ENCODE data around the gene PRPS1.
"Not testable (repeated sequence)": the region's sequence is repeated elsewhere in the genome, so short reads cannot be mapped to it uniquely, and the experiment has no call there.

PRPS1 gene

DNA sequence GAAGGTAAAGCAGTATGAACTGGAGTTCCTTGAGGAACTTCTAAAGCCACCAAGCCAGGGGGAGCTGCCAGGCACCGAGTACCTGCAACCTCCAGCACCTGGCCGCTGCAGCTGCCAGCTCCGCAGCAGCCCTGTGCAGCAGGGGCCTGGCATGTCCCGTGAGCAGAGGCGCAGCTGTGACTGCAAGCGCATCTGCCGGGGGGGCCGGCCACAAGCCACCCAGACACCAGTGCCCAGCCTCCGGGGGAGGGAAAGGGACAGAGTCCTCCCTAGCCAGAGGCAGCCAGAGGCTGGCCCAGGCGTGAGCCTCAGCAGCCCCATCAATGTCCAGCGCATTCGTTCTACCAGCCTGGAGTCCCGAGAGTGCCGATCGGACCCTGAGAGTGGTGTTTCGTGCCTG lies 26.6 kb upstream of the PRPS1 start:
- peaks cover 82% of the 10 kb centered on the region for H3K27me3 ChIP-seq
- H3K9me3 ChIP-seq: no peaks in the 10 kb centered on the region
- no peak overlapping the region for H3K27ac ChIP-seq
- no peaks in the 10 kb centered on the region; the same call in 1 of the 2 replicates for H4K20me1 ChIP-seq
- TF ChIP-seq Cebpa-rat (IDR thresholded peaks at IDR 0.05): no peak
- no peak overlapping the region for H3K9ac ChIP-seq
- H3K4me2 ChIP-seq: no peak overlapping the region
- no peaks in the 10 kb centered on the region for H3K36me3 ChIP-seq
- no peaks in the 10 kb centered on the region for H3K4me1 ChIP-seq
- no peak overlapping the region for H3K4me3 ChIP-seq

DNA sequence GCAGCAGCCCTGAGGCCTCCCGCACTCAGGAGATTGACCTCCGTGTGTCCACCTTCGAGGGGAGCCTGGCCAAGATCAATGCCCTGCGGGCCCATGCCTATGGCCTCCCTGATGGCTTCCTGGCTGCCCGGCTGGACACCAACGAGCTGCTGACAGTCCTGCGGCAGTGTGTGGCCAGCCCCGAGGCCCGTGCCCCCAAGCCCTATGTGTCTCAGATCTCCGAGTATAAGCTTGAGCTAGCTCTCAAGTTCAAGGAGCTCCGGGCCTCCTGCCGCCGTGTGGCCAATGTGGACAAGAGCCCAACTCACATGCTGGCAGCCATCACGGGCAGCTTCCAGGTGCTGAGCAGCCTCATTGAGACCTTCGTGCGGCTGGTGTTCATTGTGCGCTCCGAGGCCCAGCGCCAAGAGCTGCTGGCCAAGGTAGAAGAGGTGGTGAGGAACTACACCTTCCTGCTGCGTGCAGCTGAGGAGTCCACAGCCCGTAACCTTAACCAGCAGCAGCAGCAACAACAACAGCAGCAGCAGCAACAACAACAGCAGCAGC lies 25.5 kb upstream of the PRPS1 start:
- Histone ChIP-seq H3K27ac (no peak overlapping the region), H3K9me3 (no peaks in the 10 kb centered on the region), H4K20me1 (no peaks in the 10 kb centered on the region; the same call in 1 of the 2 replicates), H3K9ac (no peak overlapping the region), H3K36me3 (no peaks in the 10 kb centered on the region), H3K4me2 (no peak overlapping the region), H3K4me3 (no peak overlapping the region), H3K4me1 (no peaks in the 10 kb centered on the region), H3K27me3 (peaks cover 82% of the 10 kb centered on the region)
- no peak for TF ChIP-seq Cebpa-rat (IDR thresholded peaks at IDR 0.05)

DNA sequence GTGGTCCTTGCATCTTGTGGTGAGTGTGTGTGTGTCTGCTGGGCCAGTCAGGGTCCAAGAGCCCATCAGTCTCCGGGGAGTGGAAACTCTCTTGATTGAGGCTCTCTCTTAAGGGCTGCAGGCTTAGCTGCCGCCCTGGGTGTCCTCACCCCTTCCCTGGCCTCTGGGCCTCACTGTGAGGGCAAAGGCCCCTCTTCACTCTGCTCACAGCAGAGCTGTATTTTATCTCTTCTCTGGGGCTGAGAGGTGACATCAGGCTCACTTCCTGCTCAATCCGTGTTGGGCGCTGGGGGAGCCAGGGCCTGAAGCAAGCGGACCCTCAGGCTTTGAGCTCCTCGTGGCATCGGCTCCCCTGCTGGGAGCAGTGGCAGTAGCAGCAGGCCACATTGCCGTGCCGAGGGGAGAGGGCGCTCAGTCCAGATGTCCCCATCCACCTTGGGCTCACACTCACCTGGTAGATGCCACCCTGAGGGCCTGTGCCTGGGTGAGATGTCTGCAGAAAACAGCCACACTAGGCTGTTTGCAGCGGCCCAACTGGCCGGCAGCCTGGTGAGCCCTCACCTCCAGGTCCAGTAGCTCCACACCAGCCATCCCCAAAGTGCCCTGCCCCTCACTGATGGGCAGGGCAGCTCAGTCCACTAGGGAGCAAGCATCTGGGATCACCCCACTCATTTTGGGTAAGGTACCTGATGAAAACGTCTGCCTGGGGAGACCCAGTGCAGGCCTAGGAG lies 24.7 kb upstream of the PRPS1 start:
- no peak for TF ChIP-seq Cebpa-rat (IDR thresholded peaks at IDR 0.05)
- Histone ChIP-seq H3K4me1 (no peaks in the 10 kb centered on the region), H3K4me3 (no peak overlapping the region), H3K9me3 (no peaks in the 10 kb centered on the region), H3K9ac (no peak overlapping the region), H4K20me1 (no peaks in the 10 kb centered on the region; the same call in 1 of the 2 replicates), H3K27ac (no peak overlapping the region), H3K36me3 (no peaks in the 10 kb centered on the region), H3K4me2 (no peak overlapping the region), H3K27me3 (peaks cover 81% of the 10 kb centered on the region)

DNA sequence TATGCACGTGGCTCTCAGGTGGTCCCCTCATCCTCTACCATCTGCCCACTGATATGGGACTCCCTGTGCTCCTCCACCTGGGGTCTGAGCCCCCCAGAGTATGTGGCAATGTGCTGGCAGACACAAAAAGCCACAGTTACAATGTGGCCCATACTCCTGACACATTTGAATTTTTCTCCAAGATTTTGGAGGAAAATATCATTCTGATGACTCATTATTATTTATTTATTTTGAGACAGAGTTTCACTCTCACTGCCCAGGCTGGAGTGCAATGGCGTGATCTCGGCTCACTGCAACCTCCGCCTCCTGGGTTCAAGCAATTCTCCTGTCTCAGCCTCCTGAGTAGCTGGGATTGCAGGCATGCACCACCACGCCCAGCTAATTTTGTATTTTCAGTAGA lies 19.2 kb upstream of the PRPS1 start:
- H3K27ac ChIP-seq, H3K4me2 ChIP-seq, H3K4me1 ChIP-seq, H3K36me3 ChIP-seq, H3K4me3 ChIP-seq, H3K9me3 ChIP-seq, H4K20me1 ChIP-seq, H3K9ac ChIP-seq: not testable (repeated sequence)
- peaks cover 71% of the 10 kb centered on the region for H3K27me3 ChIP-seq

DNA sequence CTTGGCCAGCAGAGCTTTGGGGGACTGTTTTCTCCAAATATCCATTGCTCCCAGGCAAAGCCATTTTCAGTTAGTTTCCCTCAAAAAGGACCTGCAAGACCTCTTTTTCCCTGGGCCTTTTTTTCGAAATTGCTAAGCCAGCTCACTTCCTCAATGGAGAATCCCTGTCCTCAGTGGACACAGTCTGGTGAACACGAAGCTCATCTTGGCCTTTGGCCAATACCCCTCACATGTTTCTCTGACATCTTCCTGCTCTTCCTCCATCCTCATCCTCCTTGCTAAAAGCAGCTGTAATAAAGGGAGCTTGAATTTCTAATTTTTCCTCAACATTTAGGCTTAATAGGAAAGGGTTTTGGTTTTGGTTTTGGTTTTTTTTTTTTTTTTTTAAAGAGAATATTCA lies 17.6 kb upstream of the PRPS1 start:
- no peak overlapping the region for H3K9ac ChIP-seq
- no peak overlapping the region for H3K4me3 ChIP-seq
- no peak for TF ChIP-seq Cebpa-rat (IDR thresholded peaks at IDR 0.05)
- H3K4me2 ChIP-seq: no peak overlapping the region
- H3K4me1 ChIP-seq: peaks cover 5% of the 10 kb centered on the region; the same call in 1 of the 2 replicates
- H3K36me3 ChIP-seq: no peaks in the 10 kb centered on the region
- H3K27ac ChIP-seq: no peak overlapping the region
- no peaks in the 10 kb centered on the region for H4K20me1 ChIP-seq
- H3K27me3 ChIP-seq: peaks cover 67% of the 10 kb centered on the region
- 0 out of 2 replicates have a peak, but pooled peaks cover 3% of the 10 kb centered on the region for H3K9me3 ChIP-seq

DNA sequence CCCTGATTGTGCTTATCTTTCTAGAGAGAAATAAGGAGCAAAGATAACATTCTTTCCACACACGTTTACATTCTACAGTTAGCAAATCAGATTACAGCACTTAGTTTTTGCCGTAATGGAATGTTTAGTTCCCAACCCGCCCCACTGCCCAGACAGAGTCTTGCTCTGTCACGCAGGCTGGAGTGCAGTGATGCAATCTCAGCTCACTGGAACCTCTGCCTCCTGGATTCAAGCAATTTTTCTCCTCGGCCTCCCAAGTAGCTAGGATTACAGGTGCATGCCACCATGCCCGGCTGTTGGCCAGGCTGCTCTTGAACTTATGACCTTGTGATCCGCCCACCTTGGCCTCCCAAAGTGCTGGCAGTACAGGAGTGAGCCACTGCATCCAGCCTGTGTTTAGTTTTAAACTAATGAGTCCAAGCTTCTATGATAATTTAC lies 8.4 kb upstream of the PRPS1 start:
- no peaks in the 10 kb centered on the region for H3K4me1 ChIP-seq
- H3K36me3 ChIP-seq: no peaks in the 10 kb centered on the region
- H3K9me3 ChIP-seq: peaks cover 22% of the 10 kb centered on the region
- TF ChIP-seq Cebpa-rat (IDR thresholded peaks at IDR 0.05): no peak
- H3K4me3 ChIP-seq: no peak overlapping the region
- H3K27me3 ChIP-seq: peaks cover 43% of the 10 kb centered on the region
- H3K27ac ChIP-seq: no peak overlapping the region
- no peak overlapping the region for H3K4me2 ChIP-seq
- H3K9ac ChIP-seq: no peak overlapping the region
- H4K20me1 ChIP-seq: no peaks in the 10 kb centered on the region

DNA sequence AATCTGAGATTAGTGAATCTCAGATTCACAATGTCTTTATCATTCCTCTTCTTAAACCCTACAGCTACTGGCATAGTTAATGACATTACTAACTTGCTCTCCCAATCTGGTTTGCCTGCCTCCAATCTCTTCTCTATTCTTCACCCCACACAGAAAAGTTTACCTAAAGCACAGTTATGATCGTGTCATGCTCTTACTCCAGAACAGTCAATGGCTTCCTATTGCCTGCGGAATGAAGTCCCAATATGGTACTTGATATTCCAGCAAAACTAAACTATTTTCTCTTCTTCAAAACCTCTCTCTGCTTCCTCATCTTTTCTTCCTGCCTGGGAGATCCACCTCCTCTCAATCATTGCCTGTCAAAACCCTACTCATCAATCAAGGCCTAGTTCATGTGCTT lies 3.4 kb upstream of the PRPS1 start:
- no peak overlapping the region for H3K27ac ChIP-seq
- TF ChIP-seq Cebpa-rat (IDR thresholded peaks at IDR 0.05): no peak
- H3K4me3 ChIP-seq: no peak overlapping the region
- peaks cover 22% of the 10 kb centered on the region for H3K9me3 ChIP-seq
- H3K9ac ChIP-seq: no peak overlapping the region
- H3K4me1 ChIP-seq: peaks cover 8% of the 10 kb centered on the region; the same call in 1 of the 2 replicates
- H3K36me3 ChIP-seq: no peaks in the 10 kb centered on the region
- H3K4me2 ChIP-seq: no peak overlapping the region
- peaks cover 11% of the 10 kb centered on the region for H4K20me1 ChIP-seq
- H3K27me3 ChIP-seq: peaks cover 68% of the 10 kb centered on the region

DNA sequence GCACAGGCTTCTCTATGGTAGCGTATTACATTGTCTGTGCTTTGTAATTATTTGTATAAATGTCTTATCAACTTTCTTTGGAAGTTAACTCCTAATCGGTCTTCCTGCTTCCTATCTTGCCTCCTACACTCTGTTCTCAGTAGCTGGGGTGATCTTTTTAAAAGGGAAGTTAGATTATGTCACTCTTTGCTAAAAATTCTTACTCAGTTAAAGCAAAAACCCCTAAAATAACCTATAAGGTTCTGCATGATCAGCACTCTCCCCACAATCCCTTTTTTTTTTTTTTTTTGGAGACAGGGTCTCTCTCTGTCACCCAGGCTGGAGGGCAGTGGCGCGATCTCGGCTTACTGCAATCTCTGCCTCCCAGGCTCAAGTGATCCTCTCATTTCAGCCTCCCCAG lies 2.6 kb upstream of the PRPS1 start:
- peaks cover 16% of the 10 kb centered on the region; the same call in 1 of the 2 replicates for H3K4me1 ChIP-seq
- no peak for TF ChIP-seq Cebpa-rat (IDR thresholded peaks at IDR 0.05)
- H3K27me3 ChIP-seq: peaks cover 74% of the 10 kb centered on the region
- H3K36me3 ChIP-seq: no peaks in the 10 kb centered on the region
- no peak overlapping the region for H3K4me3 ChIP-seq
- H3K4me2 ChIP-seq: no peak overlapping the region
- no peak overlapping the region for H3K27ac ChIP-seq
- peaks cover 22% of the 10 kb centered on the region for H3K9me3 ChIP-seq
- peaks cover 19% of the 10 kb centered on the region for H4K20me1 ChIP-seq
- no peak overlapping the region for H3K9ac ChIP-seq

DNA sequence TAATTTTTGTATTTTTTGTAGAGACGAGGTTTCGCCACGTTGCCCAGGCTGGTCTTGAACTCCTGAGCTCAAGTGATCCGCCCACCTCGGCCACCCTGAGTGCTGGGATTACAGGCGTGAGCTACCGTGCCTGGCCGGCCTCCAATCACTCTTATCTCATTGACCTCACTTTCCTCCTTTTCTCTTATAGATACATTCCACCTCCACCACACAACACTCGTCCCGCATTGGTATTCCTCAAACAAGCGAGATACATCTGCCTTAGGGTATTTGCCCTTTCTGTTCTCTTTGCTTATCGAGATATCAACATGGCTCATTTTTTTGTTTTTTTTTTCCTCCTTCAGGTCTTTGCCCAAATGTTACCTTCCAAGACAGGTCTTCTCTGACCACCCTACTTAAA lies 1.8 kb upstream of the PRPS1 start:
- Histone ChIP-seq H3K4me2 (no peak overlapping the region), H3K4me1 (peaks cover 16% of the 10 kb centered on the region; the same call in 1 of the 2 replicates), H3K27me3 (peaks cover 70% of the 10 kb centered on the region), H4K20me1 (peaks cover 25% of the 10 kb centered on the region), H3K4me3 (no peak overlapping the region), H3K36me3 (no peaks in the 10 kb centered on the region), H3K9ac (no peak overlapping the region), H3K27ac (no peak overlapping the region), H3K9me3 (peaks cover 22% of the 10 kb centered on the region)
- no peak for TF ChIP-seq Cebpa-rat (IDR thresholded peaks at IDR 0.05)

DNA sequence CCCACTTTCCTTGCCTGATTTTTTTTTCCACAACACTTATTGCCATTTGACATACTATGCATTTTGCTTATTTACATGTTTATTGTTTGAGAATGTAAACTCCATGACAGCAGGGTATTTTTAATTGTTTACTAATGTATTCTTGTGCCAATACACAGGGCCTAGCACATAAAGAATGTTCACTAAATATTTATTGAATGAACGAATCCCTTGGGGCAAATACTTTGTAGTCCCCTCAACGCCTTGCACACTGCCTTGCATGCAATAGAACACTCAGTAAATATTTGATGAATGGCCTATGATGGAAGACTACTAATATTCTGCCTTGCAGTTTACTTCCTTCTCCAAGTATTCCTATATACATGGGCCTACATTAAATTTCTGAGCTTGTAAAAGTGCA lies 1.4 kb upstream of the PRPS1 start:
- H3K9ac ChIP-seq: no peak overlapping the region

More for the DNA sequence above, 1.4 kb upstream of the PRPS1 start:
- Histone ChIP-seq H3K27ac (no peak overlapping the region), H3K36me3 (no peaks in the 10 kb centered on the region), H3K4me3 (no peak overlapping the region), H3K4me1 (peaks cover 16% of the 10 kb centered on the region; the same call in 1 of the 2 replicates), H3K9me3 (peaks cover 20% of the 10 kb centered on the region), H4K20me1 (peaks cover 30% of the 10 kb centered on the region), H3K27me3 (peaks cover 71% of the 10 kb centered on the region), H3K4me2 (no peak overlapping the region)
- no peak for TF ChIP-seq Cebpa-rat (IDR thresholded peaks at IDR 0.05)

All from BLaER1 (cell line).